Choroid plexus epithelial cell (primary cell): Measurements from ENCODE around the gene TMEM115.

Experiments
- DNase-seq: peaks from one replicate; pipeline ENCODE4 v3.0.0-alpha.2; 2010; ENCODE audit warnings: low read depth
- H3K4me3 ChIP-seq: 2 replicates; pipeline ENCODE4 v1.5.1; 2011; ENCODE audit warnings: low read depth, mild to moderate bottlenecking, control low read depth, low read length, moderate library complexity
- CTCF ChIP-seq: conservative IDR thresholded peaks from 2 replicates; pipeline ENCODE4 v1.5.1; 2011; ENCODE audit warnings: low read depth, mild to moderate bottlenecking, control low read depth, inconsistent platforms, low read length, moderate library complexity

The TMEM115 gene

GRCh38 chr3:50388016-50388719, 28.8 kb upstream of the TMEM115 start:
- no peak overlapping the region for H3K4me3 ChIP-seq
- peak; percentile 28 for DNase-seq
- peak; percentile 59 for TF ChIP-seq CTCF

- TF ChIP-seq CTCF, result no peak
- no peak for DNase-seq
- H3K4me3 ChIP-seq, result no peak overlapping the region
These were observed 26.4 kb upstream of the TMEM115 start for GRCh38 chr3:50385754-50386153.

- no peak for DNase-seq
- TF ChIP-seq CTCF, result no peak
- H3K4me3 ChIP-seq, result no peak overlapping the region
These were observed 24.4 kb upstream of the TMEM115 start for GRCh38 chr3:50383750-50384149.

- no peak for TF ChIP-seq CTCF
These were observed 23.4 kb upstream of the TMEM115 start for GRCh38 chr3:50382722-50383121.

GRCh38 chr3:50381383-50381782, 22.1 kb upstream of the TMEM115 start:
- no peak for DNase-seq
- no peak for TF ChIP-seq CTCF
- no peak overlapping the region for H3K4me3 ChIP-seq

More at GRCh38 chr3:50382722-50383121, 23.4 kb upstream of the TMEM115 start:
- DNase-seq, result no peak
- no peak overlapping the region for H3K4me3 ChIP-seq

GRCh38 chr3:50380405-50381085, 21.2 kb upstream of the TMEM115 start:
- no peak for DNase-seq
- no peak for TF ChIP-seq CTCF
- H3K4me3 ChIP-seq, result no peak overlapping the region

GRCh38 chr3:50378757-50379156, 19.4 kb upstream of the TMEM115 start:
- H3K4me3 ChIP-seq, result no peak overlapping the region
- no peak for TF ChIP-seq CTCF
- DNase-seq, result no peak
